ENCODE results near the gene UNC93A. TPM values are rescaled to one million over a fixed set of nuclear protein-coding genes. Genes with fewer than 3 reads are reported as not detected.

The UNC93A gene
- polyA plus RNA-seq, 4 donors = 2.7 to 33.8 (median 18.0) TPM

DNA sequence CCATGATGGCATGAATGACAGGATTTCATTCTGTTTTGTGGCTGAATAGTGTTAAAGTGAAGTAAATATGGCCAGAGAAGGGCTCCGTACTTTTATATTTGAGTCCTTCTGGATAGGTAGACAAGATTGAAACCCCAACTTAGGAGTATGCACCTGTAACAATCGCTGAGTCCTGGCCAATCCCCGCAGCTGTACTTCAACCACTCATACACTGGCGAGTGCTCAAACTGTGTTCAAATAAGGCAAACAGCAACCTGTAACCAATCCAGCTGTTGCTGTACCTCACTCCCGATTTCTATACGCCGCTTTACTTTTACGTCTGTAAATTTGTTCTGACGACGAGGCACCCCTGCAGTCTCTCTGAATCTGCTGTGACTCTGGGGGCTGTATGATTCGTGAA, 40.5 kb downstream of the UNC93A start:
- Histone ChIP-seq H3K27ac (ENCODE audit: low read depth in 1 of 3, low read length in 2 of 3) (no peak overlapping the region), H3K27me3 (ENCODE audit: control insufficient read depth in 3 of 3, insufficient read depth in 3 of 3, low read length in 3 of 3) (peaks cover 0 to 1% (median 0%) of the 10 kb centered on the region in 3 donors), H3K9me3 (ENCODE audit: control insufficient read depth in 2 of 2, insufficient read depth in 1 of 2, low read depth in 1 of 2, low read length in 1 of 2) (no peaks in the 10 kb centered on the region), H3K36me3 (ENCODE audit: control insufficient read depth in 3 of 3, insufficient read depth in 2 of 3, low read depth in 1 of 3, low read length in 3 of 3) (no peaks in the 10 kb centered on the region), H3K4me1 (ENCODE audit: control insufficient read depth in 3 of 3, insufficient read depth in 2 of 3, low read depth in 1 of 3, low read length in 2 of 3) (peaks cover 0 to 6% (median 0%) of the 10 kb centered on the region in 3 donors), H3K4me3 (ENCODE audit: low read depth in 1 of 3, low read length in 3 of 3) (no peak overlapping the region)
- FAIRE-seq = no peak
- no peak for DNase-seq
- 73 to 85% (median 82%) methylated on average over 11 of the region's 11 CpGs for WGBS, 3 donors

DNA sequence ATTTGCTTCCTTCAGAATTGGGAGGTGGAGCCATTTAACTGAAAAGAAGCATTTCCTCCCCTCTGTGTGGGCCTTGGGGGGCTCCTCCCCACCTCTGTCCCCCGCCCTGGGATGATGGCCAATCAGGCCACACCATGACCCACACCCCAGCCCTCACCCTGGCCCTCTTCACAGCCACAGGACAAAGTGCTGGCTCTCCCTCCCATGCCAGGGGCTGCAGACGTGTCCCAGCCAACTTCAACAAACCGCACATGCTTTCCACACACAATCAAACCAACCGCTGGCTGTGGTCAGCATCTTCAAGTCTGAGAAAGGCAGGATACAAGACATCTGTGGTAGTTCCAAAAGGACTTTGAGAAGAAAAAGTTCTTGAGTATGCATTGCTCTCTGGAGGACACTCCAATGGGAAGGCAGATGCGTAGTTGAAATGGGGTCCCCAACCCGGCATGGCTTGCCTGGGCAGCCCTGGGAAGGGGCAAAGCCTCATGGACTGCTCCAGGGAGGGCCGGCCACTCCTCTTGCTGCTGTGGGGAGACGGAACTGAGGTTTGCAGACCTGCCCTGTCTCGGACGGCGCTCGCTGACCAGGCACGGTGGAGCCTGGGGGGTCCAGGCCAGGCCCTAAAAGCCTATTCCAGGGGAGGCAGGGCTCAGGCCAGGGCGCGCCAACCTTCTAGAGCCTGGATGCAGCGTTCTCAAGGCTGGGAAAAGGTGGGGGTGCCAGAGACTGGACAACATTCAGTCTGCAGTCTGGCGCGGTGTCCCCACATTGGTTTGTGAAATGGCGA, 45.9 kb downstream of the UNC93A start:
- Histone ChIP-seq H3K4me1 (ENCODE audit: control insufficient read depth in 3 of 3, insufficient read depth in 2 of 3, low read depth in 1 of 3, low read length in 2 of 3) (peaks cover 0 to under 1% (median 0%) of the 10 kb centered on the region in 3 donors), H3K27me3 (ENCODE audit: control insufficient read depth in 3 of 3, insufficient read depth in 3 of 3, low read length in 3 of 3) (peaks cover 0 to 1% (median 0%) of the 10 kb centered on the region in 3 donors), H3K9me3 (ENCODE audit: control insufficient read depth in 2 of 2, insufficient read depth in 1 of 2, low read depth in 1 of 2, low read length in 1 of 2) (no peaks in the 10 kb centered on the region), H3K4me3 (ENCODE audit: low read depth in 1 of 3, low read length in 3 of 3) (no peak overlapping the region), H3K27ac (ENCODE audit: low read depth in 1 of 3, low read length in 2 of 3) (no peak overlapping the region), H3K36me3 (ENCODE audit: control insufficient read depth in 3 of 3, insufficient read depth in 2 of 3, low read depth in 1 of 3, low read length in 3 of 3) (no peaks in the 10 kb centered on the region)
- WGBS, 3 donors = 87 to 93% (median 90%) methylated on average over 19 of the region's 19 CpGs
- FAIRE-seq = no peak
- no peak for DNase-seq

GRCh38 chr6:167337675-167338449, 46.7 kb downstream of the UNC93A start:
- WGBS, 3 donors = 87 to 93% (median 90%) methylated on average over 5 of the region's 5 CpGs
- peaks cover 0 to 1% (median 0%) of the 10 kb centered on the region in 3 donors for H3K27me3 ChIP-seq (ENCODE audit: control insufficient read depth in 3 of 3, insufficient read depth in 3 of 3, low read length in 3 of 3)
- FAIRE-seq (no peak), DNase-seq (no peak)
- no peak overlapping the region for H3K4me3 ChIP-seq (ENCODE audit: low read depth in 1 of 3, low read length in 3 of 3)
- no peaks in the 10 kb centered on the region for H3K9me3 ChIP-seq (ENCODE audit: control insufficient read depth in 2 of 2, insufficient read depth in 1 of 2, low read depth in 1 of 2, low read length in 1 of 2)
- peaks cover 0 to under 1% (median 0%) of the 10 kb centered on the region in 3 donors for H3K36me3 ChIP-seq (ENCODE audit: control insufficient read depth in 3 of 3, insufficient read depth in 2 of 3, low read depth in 1 of 3, low read length in 3 of 3)
- H3K4me1 ChIP-seq (ENCODE audit: control insufficient read depth in 3 of 3, insufficient read depth in 2 of 3, low read depth in 1 of 3, low read length in 2 of 3) = peaks cover 0 to 5% (median 0%) of the 10 kb centered on the region in 3 donors
- H3K27ac ChIP-seq (ENCODE audit: low read depth in 1 of 3, low read length in 2 of 3) = no peak overlapping the region

GRCh38 chr6:167338541-167339117, 47.5 kb downstream of the UNC93A start:
- Histone ChIP-seq H3K36me3 (ENCODE audit: control insufficient read depth in 3 of 3, insufficient read depth in 2 of 3, low read depth in 1 of 3, low read length in 3 of 3) (peaks cover 0 to 7% (median 0%) of the 10 kb centered on the region in 3 donors), H3K27ac (ENCODE audit: low read depth in 1 of 3, low read length in 2 of 3) (no peak overlapping the region), H3K27me3 (ENCODE audit: control insufficient read depth in 3 of 3, insufficient read depth in 3 of 3, low read length in 3 of 3) (peaks cover 0 to 1% (median 0%) of the 10 kb centered on the region in 3 donors), H3K4me1 (ENCODE audit: control insufficient read depth in 3 of 3, insufficient read depth in 2 of 3, low read depth in 1 of 3, low read length in 2 of 3) (peaks cover 0 to 9% (median 0%) of the 10 kb centered on the region in 3 donors), H3K4me3 (ENCODE audit: low read depth in 1 of 3, low read length in 3 of 3) (no peak overlapping the region), H3K9me3 (ENCODE audit: control insufficient read depth in 2 of 2, insufficient read depth in 1 of 2, low read depth in 1 of 2, low read length in 1 of 2) (no peaks in the 10 kb centered on the region)
- no peak for FAIRE-seq
- DNase-seq = no peak
- WGBS, 3 donors = 56 to 70% (median 70%) methylated on average over 5 of the region's 5 CpGs

GRCh38 chr6:167341038-167341583, 50.0 kb downstream of the UNC93A start:
- FAIRE-seq (no peak), DNase-seq (no peak)
- H3K27me3 ChIP-seq (ENCODE audit: control insufficient read depth in 3 of 3, insufficient read depth in 3 of 3, low read length in 3 of 3) = peaks cover 0 to 1% (median 0%) of the 10 kb centered on the region in 3 donors
- WGBS, 3 donors = 76 to 84% (median 83%) methylated on average over 12 of the region's 12 CpGs
- no peak overlapping the region for H3K4me3 ChIP-seq (ENCODE audit: low read depth in 1 of 3, low read length in 3 of 3)
- peaks cover 0 to 9% (median 0%) of the 10 kb centered on the region in 3 donors for H3K4me1 ChIP-seq (ENCODE audit: control insufficient read depth in 3 of 3, insufficient read depth in 2 of 3, low read depth in 1 of 3, low read length in 2 of 3)
- no peak overlapping the region for H3K27ac ChIP-seq (ENCODE audit: low read depth in 1 of 3, low read length in 2 of 3)
- H3K9me3 ChIP-seq (ENCODE audit: control insufficient read depth in 2 of 2, insufficient read depth in 1 of 2, low read depth in 1 of 2, low read length in 1 of 2) = no peaks in the 10 kb centered on the region
- H3K36me3 ChIP-seq (ENCODE audit: control insufficient read depth in 3 of 3, insufficient read depth in 2 of 3, low read depth in 1 of 3, low read length in 3 of 3) = peaks cover 0 to 7% (median 0%) of the 10 kb centered on the region in 3 donors

DNA sequence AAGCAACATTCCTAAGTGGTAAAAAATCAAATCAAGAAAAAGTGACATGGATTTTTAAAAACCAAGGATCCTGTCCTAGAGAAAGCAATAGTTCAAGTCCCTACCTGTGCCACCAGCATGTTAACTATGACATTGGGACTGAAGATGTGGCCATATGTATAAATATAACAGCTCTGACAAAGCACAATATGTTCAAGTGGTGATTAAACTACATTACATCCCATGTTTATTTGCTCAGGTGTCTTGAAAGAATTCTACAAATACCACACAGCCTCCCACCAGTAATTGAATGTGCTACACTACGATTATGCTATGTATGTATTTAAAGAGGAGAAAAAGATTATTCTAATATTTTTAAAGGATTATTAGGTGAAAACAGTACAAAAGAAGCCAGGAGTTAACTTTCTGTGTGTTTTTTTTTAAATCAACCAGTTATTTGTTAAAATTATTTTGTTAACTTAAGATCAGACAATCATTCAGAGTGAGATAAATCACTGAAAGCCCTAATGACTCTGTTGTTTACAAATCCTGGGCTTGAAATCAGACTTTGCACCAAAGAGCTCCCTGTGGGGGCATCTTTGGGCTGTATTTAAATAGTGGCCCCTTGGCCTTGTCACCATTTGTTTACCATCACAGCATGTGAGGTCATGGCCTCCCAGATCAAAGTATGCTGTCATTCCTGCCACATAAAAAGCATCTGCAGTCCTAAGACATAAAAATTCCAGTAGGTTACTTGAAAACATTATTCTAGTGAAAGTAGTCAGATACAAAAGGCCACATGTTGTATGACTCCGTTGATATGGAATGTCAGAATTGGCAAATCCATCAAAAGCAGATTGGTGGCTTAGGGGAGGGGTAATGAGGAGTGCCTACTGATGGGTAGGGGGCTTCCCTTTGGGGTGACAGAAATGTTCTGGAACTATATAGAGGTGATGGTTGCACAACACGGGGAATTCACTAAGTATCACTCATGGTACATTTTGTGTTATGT, 50.8 kb downstream of the UNC93A start:
- Histone ChIP-seq H3K4me3 (ENCODE audit: low read depth in 1 of 3, low read length in 3 of 3) (no peak overlapping the region), H3K27ac (ENCODE audit: low read depth in 1 of 3, low read length in 2 of 3) (peak overlapping the region in 1 of 3 donors; percentile 6), H3K27me3 (ENCODE audit: control insufficient read depth in 3 of 3, insufficient read depth in 3 of 3, low read length in 3 of 3) (no peaks in the 10 kb centered on the region), H3K9me3 (ENCODE audit: control insufficient read depth in 2 of 2, insufficient read depth in 1 of 2, low read depth in 1 of 2, low read length in 1 of 2) (no peaks in the 10 kb centered on the region), H3K36me3 (ENCODE audit: control insufficient read depth in 3 of 3, insufficient read depth in 2 of 3, low read depth in 1 of 3, low read length in 3 of 3) (peaks cover 0 to 7% (median 0%) of the 10 kb centered on the region in 3 donors), H3K4me1 (ENCODE audit: control insufficient read depth in 3 of 3, insufficient read depth in 2 of 3, low read depth in 1 of 3, low read length in 2 of 3) (peaks cover 0 to 9% (median 0%) of the 10 kb centered on the region in 3 donors)
- 57 to 60% (median 60%) methylated on average over 3 of the region's 3 CpGs for WGBS, 3 donors
- no peak for FAIRE-seq
- peak in 1 of 2 donors; percentile 78 for DNase-seq

GRCh38 chr6:167342879-167343610, 51.9 kb downstream of the UNC93A start:
- FAIRE-seq (no peak), DNase-seq (no peak)
- Histone ChIP-seq H3K36me3 (ENCODE audit: control insufficient read depth in 3 of 3, insufficient read depth in 2 of 3, low read depth in 1 of 3, low read length in 3 of 3) (peaks cover 0 to 7% (median 0%) of the 10 kb centered on the region in 3 donors), H3K4me3 (ENCODE audit: low read depth in 1 of 3, low read length in 3 of 3) (no peak overlapping the region), H3K27ac (ENCODE audit: low read depth in 1 of 3, low read length in 2 of 3) (no peak overlapping the region), H3K9me3 (ENCODE audit: control insufficient read depth in 2 of 2, insufficient read depth in 1 of 2, low read depth in 1 of 2, low read length in 1 of 2) (no peaks in the 10 kb centered on the region), H3K27me3 (ENCODE audit: control insufficient read depth in 3 of 3, insufficient read depth in 3 of 3, low read length in 3 of 3) (no peaks in the 10 kb centered on the region), H3K4me1 (ENCODE audit: control insufficient read depth in 3 of 3, insufficient read depth in 2 of 3, low read depth in 1 of 3, low read length in 2 of 3) (peaks cover 0 to 9% (median 0%) of the 10 kb centered on the region in 3 donors)
- 87 to 93% (median 90%) methylated on average over 14 of the region's 14 CpGs for WGBS, 3 donors
